ENCODE results near the gene ITGB1. TPM values are rescaled to one million over a fixed set of nuclear protein-coding genes. Genes with fewer than 3 reads are reported as not detected.

Gene ITGB1
- 1,107 and 1,306 TPM in 2 replicates for total RNA-seq

DNA sequence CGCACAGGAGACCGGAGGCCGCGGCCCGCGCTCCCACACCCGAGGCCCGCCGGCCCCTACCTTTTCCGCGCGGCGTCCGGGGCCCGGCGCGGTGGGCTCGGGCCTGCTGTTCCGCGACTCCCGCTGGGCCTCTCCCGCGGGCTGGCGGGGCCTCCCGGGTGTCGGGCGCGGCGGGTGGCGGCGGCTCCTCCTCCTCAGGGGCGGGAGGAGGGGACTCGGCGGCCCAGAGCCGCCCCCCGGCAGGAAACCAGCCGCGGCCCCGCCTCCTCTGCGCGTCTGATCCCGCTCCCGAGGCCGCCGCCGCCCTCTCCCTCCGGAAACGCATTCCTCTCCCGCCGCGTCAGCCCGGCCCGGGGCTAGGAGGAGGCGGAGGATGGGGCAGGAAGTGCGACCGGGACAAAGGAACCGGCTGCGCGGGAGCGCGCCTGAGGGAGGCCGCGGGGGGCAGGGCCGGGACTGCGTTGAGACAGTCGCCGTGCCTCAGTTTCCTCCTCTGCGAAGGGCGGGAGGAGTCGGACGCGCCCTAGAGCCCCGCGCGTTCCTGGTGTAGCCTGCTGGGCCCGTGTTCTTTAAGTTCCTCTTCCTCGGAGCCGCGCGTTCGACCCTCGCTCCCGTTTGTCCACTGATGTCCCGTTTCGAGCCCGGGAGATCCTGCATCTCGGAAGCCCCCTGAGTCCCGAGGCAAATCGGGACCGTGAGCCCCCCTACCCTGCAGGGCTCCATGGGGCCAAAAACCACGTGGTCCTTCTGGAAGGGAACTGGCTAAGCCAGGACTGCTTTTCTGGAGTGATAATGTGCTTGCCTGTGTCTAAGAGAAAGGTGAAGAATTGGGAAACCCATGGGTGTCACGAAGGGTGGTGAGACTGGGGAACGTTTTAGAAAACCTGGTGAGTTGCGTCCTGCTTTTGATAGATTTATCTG, at the start of gene ITGB1:
ITGB1 (minus strand) TSS at position 146 of the 921 bp plus-strand sequence. CDS start 22,672 bp downstream, outside the sequence.

